Hair follicular keratinocyte (primary cell): ENCODE measurements around the gene SARDH. TPM values are rescaled to one million over a fixed set of nuclear protein-coding genes. Genes with fewer than 3 reads are reported as not detected.

Experiments
- total RNA-seq: library from RNA; depleted of rRNA; stranded (reverse); fragments of >200 nt; gene quantifications from 2 replicates; pipeline ENCODE4 v1.2.3, GENCODE V29; 2015

The SARDH gene
- total RNA-seq, result 0.27 and 0.86 TPM in 2 replicates

GRCh38 chr9:133737774-133738639 lies at the start of gene SARDH:
SARDH (minus strand) TSS chr9:133738352; CDS start chr9:133734173, 4,179 bp downstream.

GRCh38 chr9:133635533-133636531 lies 102.3 kb downstream of the SARDH start, which contains the start of gene DBH:
DBH (plus strand) TSS chr9:133636363; CDS start chr9:133636372, 9 bp downstream.

Other genes starting within 250 kb of the SARDH start
- gene MYMK, start 213.4 kb downstream of the SARDH start, total RNA-seq, result not detected in 2 replicates
- not detected in 2 replicates for gene ADAMTSL2, start 203.6 kb downstream of the SARDH start, total RNA-seq
- gene FAM163B, start 129.0 kb downstream of the SARDH start, total RNA-seq, result not detected in 2 replicates
- not detected in 2 replicates for gene DBH, start 102.0 kb downstream of the SARDH start, total RNA-seq